IMR-90 (cell line): ENCODE results near the gene SLC15A1. TPM values are rescaled to one million over a fixed set of nuclear protein-coding genes. Genes with fewer than 3 reads are reported as not detected.

Experiments
- ATAC-seq: fragments of 200-7000 bp; cut with Tn5 transposase; 2 replicates; pipeline ENCODE4 v1.9.1; 2020; ENCODE audit warnings: low read depth, mild to moderate bottlenecking, moderate library complexity
- BruUV-seq: library from RNA; stranded (reverse); fragments of 400-500 nt; replicated peaks from 2 replicates; lab custom pipeline; 2021; lab: Mats Ljungman, UMichigan
- CTCF ChIA-PET: fragments of 300-600 bp; formaldehyde crosslinking; extraction: SDS; loops from one replicate; lab custom pipeline; 2021; ENCODE audit warnings: antibody characterized with exemption; lab: Yijun Ruan, JAX
- POLR2A ChIA-PET: fragments of 300-600 bp; sonication (Branson Sonifier 250); formaldehyde crosslinking; loops from one replicate; lab custom pipeline; 2022; ENCODE audit warnings: antibody characterized with exemption; ENCODE audit not compliant: unreplicated experiment; lab: Charles Lee
- DNase-seq: peaks from one replicate; pipeline ENCODE4 v3.0.0; 2013
- H2AFZ ChIP-seq: replicated peaks from 2 replicates; pipeline ENCODE3; 2013; ENCODE audit warnings: low read length, mild to moderate bottlenecking; ENCODE audit not compliant: poor library complexity
- H2AK5ac ChIP-seq: 2 replicates; pipeline ENCODE4 v1.6.1; 2013; ENCODE audit warnings: low read depth, low read length, inconsistent platforms
- H2AK9ac ChIP-seq: replicated peaks from 2 replicates; pipeline ENCODE3; 2013; ENCODE audit warnings: mild to moderate bottlenecking, low read depth, low read length, moderate library complexity; ENCODE audit not compliant: poor library complexity
- H2BK120ac ChIP-seq: 2 replicates; pipeline ENCODE4 v1.6.1; 2013; ENCODE audit warnings: low read depth, low read length, inconsistent platforms
- H2BK15ac ChIP-seq: 3 replicates; pipeline ENCODE4 v1.6.1; 2013; ENCODE audit warnings: low read depth, low read length, inconsistent platforms
- H2BK20ac ChIP-seq: 2 replicates; pipeline ENCODE4 v1.6.1; 2013; ENCODE audit warnings: low read depth, mild to moderate bottlenecking, inconsistent platforms, low read length, moderate library complexity
- H2BK5ac ChIP-seq: 2 replicates; pipeline ENCODE4 v1.6.1; 2013; ENCODE audit warnings: mild to moderate bottlenecking, low read depth, low read length, inconsistent platforms; ENCODE audit not compliant: poor library complexity, severe bottlenecking
- H3K14ac ChIP-seq: replicated peaks from 2 replicates; pipeline ENCODE4 v1.6.1; 2013; ENCODE audit warnings: low read depth, low read length, inconsistent platforms
- H3K18ac ChIP-seq: 2 replicates; pipeline ENCODE4 v1.6.1; 2013; ENCODE audit warnings: low read depth, low read length, control low read depth
- H3K23ac ChIP-seq: 2 replicates; pipeline ENCODE4 v1.6.1; 2013; ENCODE audit warnings: low read depth, low read length, inconsistent platforms
- H3K27ac ChIP-seq: 2 replicates; pipeline ENCODE4 v1.5.1; 2013; ENCODE audit warnings: mild to moderate bottlenecking, control low read depth, low read length; ENCODE audit not compliant: insufficient read depth
- H3K27me3 ChIP-seq: 2 replicates; pipeline ENCODE4 v1.6.1; 2013; ENCODE audit warnings: low read length; ENCODE audit not compliant: control insufficient read depth, insufficient read depth
- H3K36me3 ChIP-seq: 2 replicates; pipeline ENCODE4 v1.6.1; 2013; ENCODE audit warnings: low read length, mixed read lengths; ENCODE audit not compliant: control insufficient read depth, insufficient read depth
- H3K4ac ChIP-seq: 2 replicates; pipeline ENCODE4 v1.6.1; 2013; ENCODE audit warnings: low read depth, low read length, inconsistent platforms
- H3K4me1 ChIP-seq: 2 replicates; pipeline ENCODE4 v1.6.1; 2013; ENCODE audit warnings: low read length, mixed read lengths; ENCODE audit not compliant: control insufficient read depth, insufficient read depth
- H3K4me2 ChIP-seq: 2 replicates; pipeline ENCODE4 v1.6.1; 2013; ENCODE audit warnings: low read depth, mild to moderate bottlenecking, control low read depth, low read length, moderate library complexity
- H3K4me3 ChIP-seq: 2 replicates; pipeline ENCODE4 v1.5.1; 2013; ENCODE audit warnings: low read depth, mild to moderate bottlenecking, control low read depth, low read length, moderate library complexity; ENCODE audit not compliant: insufficient read depth
- H3K56ac ChIP-seq: 2 replicates; pipeline ENCODE4 v1.6.1; 2013; ENCODE audit warnings: low read length, inconsistent platforms; ENCODE audit not compliant: insufficient read depth; ENCODE audit errors: extremely low read depth
- H3K79me1 ChIP-seq, 2 experiments: 2 replicates each; pipeline ENCODE4 v1.6.1; 2013; ENCODE audit warnings: low read length in 2 of 2, inconsistent platforms in 1 of 2, low read depth in 1 of 2
- H3K9ac ChIP-seq: 2 replicates; pipeline ENCODE4 v1.6.1; 2013; ENCODE audit warnings: low read depth, low read length, control low read depth
- H3K9me1 ChIP-seq: 2 replicates; pipeline ENCODE4 v1.6.1; 2013; ENCODE audit warnings: low read length, inconsistent platforms; ENCODE audit not compliant: insufficient read depth
- H3K9me3 ChIP-seq: 2 replicates; pipeline ENCODE4 v1.6.1; 2013; ENCODE audit warnings: low read length; ENCODE audit not compliant: control insufficient read depth, insufficient read depth
- H4K20me1 ChIP-seq: 2 replicates; pipeline ENCODE4 v1.6.1; 2013; ENCODE audit warnings: low read length, inconsistent platforms; ENCODE audit not compliant: insufficient read depth
- H4K5ac ChIP-seq: 2 replicates; pipeline ENCODE4 v1.6.1; 2013; ENCODE audit warnings: mild to moderate bottlenecking, low read depth, low read length, control low read depth
- H4K8ac ChIP-seq, 2 experiments: 2 replicates each; pipeline ENCODE4 v1.6.1; 2013; ENCODE audit warnings: low read depth in 2 of 2, low read length in 2 of 2, control low read depth in 1 of 2, inconsistent platforms in 1 of 2
- H4K91ac ChIP-seq: 2 replicates; pipeline ENCODE4 v1.6.1; 2013; ENCODE audit warnings: low read depth, low read length, inconsistent platforms; ENCODE audit not compliant: insufficient read depth
- CEBPB ChIP-seq: IDR thresholded peaks from 2 replicates; pipeline ENCODE4 v1.6.1; 2012; ENCODE audit warnings: low read depth, low read length, improper control_type of control experiment
- WGBS, 2 experiments: methylation state at CpG; one replicate each; pipeline versions ENCODE4 v1.1.5 to v1.1.7; 2013; ENCODE audit warnings: missing lambda C conversion rate in 2 of 2; ENCODE audit not compliant: insufficient read length in 1 of 2; ENCODE audit errors: extremely low coverage in 2 of 2; 5-methylcytosine and 5-hydroxymethylcytosine counted together
- dilution Hi-C: fragments of 300-500 bp; cut with HindIII; formaldehyde crosslinking; loops from one replicate; pipeline ENCODE4 v1.14.3; 2018; ENCODE audit warnings: low sequenced_read_pairs; ENCODE audit not compliant: unreplicated experiment
- in situ Hi-C: fragments of 300-500 bp; cut with MboI; formaldehyde crosslinking; loops from 3 replicates; pipeline ENCODE4 v1.14.3; 2019; ENCODE audit warnings: low sequenced_read_pairs, inconsistent platforms, mixed read lengths
- intact Hi-C: fragments of 100-400 bp; cut with micrococcal nuclease; formaldehyde crosslinking; loops from 2 replicates; pipeline ENCODE4 v1.10.0; 2022
- polyA plus RNA-seq, 3 experiments: library from polyadenylated mRNA; depleted of rRNA; stranded (reverse); fragments of >200 nt; gene quantifications; 2 replicates each; pipeline ENCODE4 v1.2.3, GENCODE V29; 2012; ENCODE audit warnings: low replicate concordance in 1 of 3
- total RNA-seq: library from RNA; depleted of rRNA; stranded (reverse); fragments of >200 nt; gene quantifications from 2 replicates; pipeline ENCODE4 v1.2.3, GENCODE V29; 2012

Gene SLC15A1
- total and polyA plus RNA-seq, 2 of the 4 experiments (the other 2 are of a cell fraction): not detected

GRCh38 chr13:98786023-98786422 lies 33.6 kb upstream of the SLC15A1 start:
- no peak overlapping the region for H2AK9ac ChIP-seq
- BruUV-seq: no TSS peak
- intact Hi-C loops: no loop called here

More at GRCh38 chr13:98786023-98786422, 33.6 kb upstream of the SLC15A1 start:
- no peak overlapping the region for H4K91ac ChIP-seq
- H4K20me1 ChIP-seq: no peaks in the 10 kb centered on the region
- no peak overlapping the region for H3K56ac ChIP-seq
- H2AK5ac ChIP-seq: no peak overlapping the region
- no peak overlapping the region for H2BK20ac ChIP-seq
- no peaks in the 10 kb centered on the region for H3K36me3 ChIP-seq
- H3K9me3 ChIP-seq: peaks cover 2% of the 10 kb centered on the region; the same call in 1 of the 2 replicates
- no peaks in the 10 kb centered on the region for H3K9me1 ChIP-seq
- no peaks in the 10 kb centered on the region for H3K79me1 ChIP-seq
- no peak overlapping the region for H2BK120ac ChIP-seq
- no peak overlapping the region for H3K14ac ChIP-seq
- ChIA-PET POLR2A (no interaction called here), CTCF (no interaction called here)
- H2BK5ac ChIP-seq: no peak overlapping the region
- H3K27ac ChIP-seq: no peak overlapping the region
- H4K5ac ChIP-seq: no peak overlapping the region
- dilution Hi-C loops: no loop called here
- no peak overlapping the region for H3K23ac ChIP-seq
- no peak overlapping the region for H2BK15ac ChIP-seq
- H3K4me3 ChIP-seq: no peak overlapping the region
- H3K9ac ChIP-seq: no peak overlapping the region
- no peak overlapping the region for H3K4ac ChIP-seq
- H2AFZ ChIP-seq: no peak overlapping the region
- no peak overlapping the region for H3K18ac ChIP-seq
- no peaks in the 10 kb centered on the region for H3K4me1 ChIP-seq
- H3K4me2 ChIP-seq: no peak overlapping the region
- in situ Hi-C loops: no loop called here
- WGBS, 2 experiments: 100% methylated on average over 2 of the region's 7 CpGs; no CpG with 5 or more reads in 1 of the 2 experiments
- DNase-seq: no peak
- no peak for ATAC-seq
- peaks cover 43% of the 10 kb centered on the region for H3K27me3 ChIP-seq
- H4K8ac ChIP-seq: no peak overlapping the region
- TF ChIP-seq CEBPB: no peak
